NCI-H748 (cell line): ENCODE measurements around the gene SEMA3B.
A peak's percentile ranks its signal among the peaks of the same experiment; 100 is the strongest.
"Not testable (repeated sequence)": the region's sequence is repeated elsewhere in the genome, so short reads cannot be mapped to it uniquely, and the experiment has no call there.

Experiments
- DNase-seq: peaks from one replicate; lab custom pipeline; 2025; ENCODE audit not compliant: unreplicated experiment; lab: John Stamatoyannopoulos, UW

Gene SEMA3B

DNA sequence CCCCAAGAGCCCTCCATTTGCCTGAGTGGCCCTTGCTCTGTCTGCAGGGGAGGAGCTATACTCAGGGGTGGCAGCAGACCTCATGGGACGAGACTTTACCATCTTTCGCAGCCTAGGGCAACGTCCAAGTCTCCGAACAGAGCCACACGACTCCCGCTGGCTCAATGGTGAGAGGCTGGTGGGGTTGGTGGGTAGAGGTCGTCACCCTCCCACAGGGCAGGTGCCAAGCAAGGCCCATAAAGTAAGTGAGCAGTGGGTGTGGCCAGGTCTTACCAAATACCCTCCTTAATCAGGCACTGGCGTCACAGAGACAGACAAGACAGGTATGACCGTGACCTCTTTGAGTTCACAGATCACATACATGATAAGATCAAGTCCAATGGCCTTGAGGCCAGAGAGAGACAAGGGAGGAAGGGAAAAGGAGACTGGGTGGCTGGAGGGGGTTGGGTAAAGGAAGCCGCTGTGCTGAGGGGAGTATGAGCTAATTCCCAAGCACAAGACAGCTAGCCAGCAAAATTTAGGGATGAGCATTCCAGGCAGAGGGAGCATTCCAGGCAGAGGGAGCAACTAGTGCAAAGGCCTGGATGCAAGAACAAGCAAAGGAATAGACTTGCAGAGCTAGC is 2.5 kb downstream of the SEMA3B start:
- DNase-seq = no peak

DNA sequence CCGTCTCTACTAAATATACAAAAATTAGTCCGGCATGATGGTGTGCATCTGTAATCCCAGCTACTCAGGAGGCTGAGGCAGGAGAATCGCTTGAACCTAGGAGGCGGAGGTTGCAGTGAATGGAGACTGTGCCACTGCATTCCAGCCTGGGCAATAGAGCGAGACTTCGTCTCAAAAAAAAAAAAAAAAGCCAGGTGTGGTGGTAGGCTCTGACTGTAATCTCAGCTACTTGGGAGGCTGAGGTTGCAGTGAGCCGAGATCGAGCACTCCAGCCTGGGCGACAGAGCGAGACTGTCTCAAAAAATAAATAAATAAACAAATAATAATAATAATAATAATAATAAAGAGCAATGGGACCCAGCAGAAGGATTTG is 3.6 kb downstream of the SEMA3B start:
- not testable (repeated sequence) for DNase-seq

DNA sequence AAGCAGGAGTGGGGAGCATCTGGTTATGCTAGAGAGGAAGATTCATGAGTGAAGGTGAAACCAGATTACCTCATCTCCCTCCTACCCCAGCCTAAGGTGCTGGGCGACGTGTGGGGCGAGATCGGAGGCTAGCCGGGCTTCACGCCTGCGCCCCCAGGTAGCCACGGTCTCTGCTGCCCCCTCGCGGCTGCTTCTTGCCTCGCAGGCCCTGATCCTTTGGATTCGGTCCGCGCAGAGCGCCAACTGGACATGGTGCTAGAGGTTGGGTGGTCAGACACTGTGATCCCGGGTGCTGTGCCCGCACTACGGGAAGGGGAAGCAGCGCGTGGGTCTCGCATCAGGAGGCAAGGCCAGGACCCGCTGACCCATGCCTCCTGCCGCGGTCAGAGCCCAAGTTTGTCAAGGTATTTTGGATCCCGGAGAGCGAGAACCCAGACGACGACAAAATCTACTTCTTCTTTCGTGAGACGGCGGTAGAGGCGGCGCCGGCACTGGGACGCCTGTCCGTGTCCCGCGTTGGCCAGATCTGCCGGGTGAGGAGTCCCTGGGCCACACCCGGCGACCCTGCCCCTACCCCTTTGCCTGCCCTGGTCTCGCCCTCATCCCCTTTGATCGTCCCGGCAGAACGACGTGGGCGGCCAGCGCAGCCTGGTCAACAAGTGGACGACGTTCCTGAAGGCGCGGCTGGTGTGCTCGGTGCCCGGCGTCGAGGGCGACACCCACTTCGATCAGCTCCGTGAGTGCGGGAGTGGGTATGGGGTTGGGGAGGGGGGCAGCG is 4.2 kb downstream of the SEMA3B start:
- DNase-seq = peak; percentile 73

DNA sequence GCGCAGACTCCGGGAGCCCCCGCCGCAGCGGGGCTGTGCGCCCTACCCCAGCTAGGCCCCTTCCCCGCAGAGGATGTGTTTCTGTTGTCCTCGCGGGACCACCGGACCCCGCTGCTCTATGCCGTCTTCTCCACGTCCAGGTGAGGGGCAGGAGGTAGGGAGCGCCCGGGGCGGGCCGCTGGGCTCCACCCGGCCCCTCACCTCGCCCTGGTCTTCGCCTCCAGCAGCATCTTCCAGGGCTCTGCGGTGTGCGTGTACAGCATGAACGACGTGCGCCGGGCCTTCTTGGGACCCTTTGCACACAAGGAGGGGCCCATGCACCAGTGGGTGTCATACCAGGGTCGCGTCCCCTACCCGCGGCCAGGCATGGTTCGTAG is 4.7 kb downstream of the SEMA3B start:
- no peak for DNase-seq

DNA sequence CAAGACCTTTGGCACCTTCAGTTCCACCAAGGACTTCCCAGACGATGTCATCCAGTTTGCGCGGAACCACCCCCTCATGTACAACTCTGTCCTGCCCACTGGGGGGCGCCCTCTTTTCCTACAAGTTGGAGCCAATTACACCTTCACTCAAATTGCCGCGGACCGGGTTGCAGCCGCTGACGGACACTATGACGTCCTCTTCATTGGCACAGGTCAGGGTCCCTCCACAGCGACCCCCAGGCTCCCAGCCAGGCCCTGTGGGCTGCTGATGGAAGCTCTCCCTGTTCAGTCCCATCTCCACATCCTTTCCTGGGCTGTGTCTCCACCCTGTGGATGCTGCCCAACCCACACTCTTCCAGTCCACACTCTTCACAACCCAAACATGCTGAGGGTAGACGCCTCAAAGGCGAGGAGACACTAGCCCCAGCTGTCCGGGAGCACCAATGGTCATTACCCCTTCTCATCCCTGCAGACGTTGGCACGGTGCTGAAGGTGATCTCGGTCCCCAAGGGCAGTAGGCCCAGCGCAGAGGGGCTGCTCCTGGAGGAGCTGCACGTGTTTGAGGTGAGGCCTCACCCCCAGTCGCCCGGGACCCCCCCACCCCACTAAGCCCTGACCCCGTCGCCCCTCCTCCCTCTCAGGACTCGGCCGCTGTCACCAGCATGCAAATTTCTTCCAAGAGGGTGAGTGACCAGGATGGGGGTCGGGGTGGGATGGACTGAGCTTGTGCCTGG is 5.6 kb downstream of the SEMA3B start:
- DNase-seq = peak; percentile 69

DNA sequence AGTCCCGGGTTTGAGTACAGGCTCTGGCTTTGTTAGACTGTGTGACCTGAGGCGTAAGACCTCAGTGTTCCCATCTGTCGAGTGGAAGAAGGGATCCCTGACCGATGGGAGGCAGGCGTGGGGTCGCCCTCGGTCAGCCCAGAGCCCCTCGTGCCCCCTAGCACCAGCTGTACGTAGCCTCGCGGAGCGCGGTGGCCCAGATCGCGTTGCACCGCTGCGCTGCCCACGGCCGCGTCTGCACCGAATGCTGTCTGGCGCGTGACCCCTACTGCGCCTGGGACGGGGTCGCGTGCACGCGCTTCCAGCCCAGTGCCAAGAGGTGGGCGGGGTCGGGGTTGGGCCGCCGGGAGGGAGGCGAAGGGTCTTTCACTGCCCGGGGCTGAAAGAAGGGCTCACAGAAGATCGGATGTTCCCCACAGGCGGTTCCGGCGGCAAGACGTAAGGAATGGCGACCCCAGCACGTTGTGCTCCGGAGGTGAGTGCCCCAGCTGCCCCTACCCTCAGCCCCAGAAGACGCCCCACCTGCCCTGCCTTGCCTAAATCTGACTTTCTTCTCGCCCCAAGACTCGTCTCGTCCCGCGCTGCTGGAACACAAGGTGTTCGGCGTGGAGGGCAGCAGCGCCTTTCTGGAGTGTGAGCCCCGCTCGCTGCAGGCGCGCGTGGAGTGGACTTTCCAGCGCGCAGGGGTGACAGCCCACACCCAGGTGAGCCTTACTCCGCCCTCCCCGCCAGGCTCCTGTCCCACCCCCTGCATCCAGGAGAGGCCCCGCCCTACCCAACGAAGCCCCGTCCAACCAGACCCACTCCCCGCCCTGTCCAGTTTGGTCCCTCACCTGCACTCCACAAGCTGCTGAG is 6.4 kb downstream of the SEMA3B start:
- DNase-seq = no peak

DNA sequence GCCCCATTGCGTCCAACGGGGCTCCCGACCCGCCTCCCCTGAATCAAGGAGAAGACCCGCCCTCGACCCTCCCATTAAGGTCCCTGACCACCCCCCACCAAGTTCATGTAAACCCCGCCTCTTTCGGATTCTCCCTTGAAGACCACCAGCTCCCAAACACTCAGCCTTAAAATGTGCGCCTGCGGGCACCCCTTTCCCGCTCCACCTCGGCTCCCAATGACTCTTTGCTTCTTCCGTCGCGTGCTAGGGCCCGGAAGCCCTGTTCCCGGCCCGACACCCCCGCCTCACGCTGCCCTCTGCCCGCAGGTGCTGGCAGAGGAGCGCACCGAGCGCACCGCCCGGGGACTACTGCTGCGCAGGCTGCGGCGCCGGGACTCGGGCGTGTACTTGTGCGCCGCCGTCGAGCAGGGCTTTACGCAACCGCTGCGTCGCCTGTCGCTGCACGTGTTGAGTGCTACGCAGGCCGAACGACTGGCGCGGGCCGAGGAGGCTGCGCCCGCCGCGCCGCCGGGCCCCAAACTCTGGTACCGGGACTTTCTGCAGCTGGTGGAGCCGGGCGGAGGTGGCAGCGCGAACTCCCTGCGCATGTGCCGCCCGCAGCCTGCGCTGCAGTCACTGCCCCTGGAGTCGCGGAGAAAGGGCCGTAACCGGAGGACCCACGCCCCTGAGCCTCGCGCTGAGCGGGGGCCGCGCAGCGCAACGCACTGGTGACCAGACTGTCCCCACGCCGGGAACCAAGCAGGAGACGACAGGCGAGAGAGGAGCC is 7.2 kb downstream of the SEMA3B start:
- no peak for DNase-seq

DNA sequence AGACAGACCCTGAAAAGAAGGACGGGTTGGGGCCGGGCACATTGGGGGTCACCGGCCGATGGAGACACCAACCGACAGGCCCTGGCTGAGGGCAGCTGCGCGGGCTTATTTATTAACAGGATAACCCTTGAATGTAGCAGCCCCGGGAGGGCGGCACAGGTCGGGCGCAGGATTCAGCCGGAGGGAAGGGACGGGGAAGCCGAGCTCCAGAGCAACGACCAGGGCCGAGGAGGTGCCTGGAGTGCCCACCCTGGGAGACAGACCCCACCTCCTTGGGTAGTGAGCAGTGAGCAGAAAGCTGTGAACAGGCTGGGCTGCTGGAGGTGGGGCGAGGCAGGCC is 7.8 kb downstream of the SEMA3B start:
- DNase-seq = no peak

DNA sequence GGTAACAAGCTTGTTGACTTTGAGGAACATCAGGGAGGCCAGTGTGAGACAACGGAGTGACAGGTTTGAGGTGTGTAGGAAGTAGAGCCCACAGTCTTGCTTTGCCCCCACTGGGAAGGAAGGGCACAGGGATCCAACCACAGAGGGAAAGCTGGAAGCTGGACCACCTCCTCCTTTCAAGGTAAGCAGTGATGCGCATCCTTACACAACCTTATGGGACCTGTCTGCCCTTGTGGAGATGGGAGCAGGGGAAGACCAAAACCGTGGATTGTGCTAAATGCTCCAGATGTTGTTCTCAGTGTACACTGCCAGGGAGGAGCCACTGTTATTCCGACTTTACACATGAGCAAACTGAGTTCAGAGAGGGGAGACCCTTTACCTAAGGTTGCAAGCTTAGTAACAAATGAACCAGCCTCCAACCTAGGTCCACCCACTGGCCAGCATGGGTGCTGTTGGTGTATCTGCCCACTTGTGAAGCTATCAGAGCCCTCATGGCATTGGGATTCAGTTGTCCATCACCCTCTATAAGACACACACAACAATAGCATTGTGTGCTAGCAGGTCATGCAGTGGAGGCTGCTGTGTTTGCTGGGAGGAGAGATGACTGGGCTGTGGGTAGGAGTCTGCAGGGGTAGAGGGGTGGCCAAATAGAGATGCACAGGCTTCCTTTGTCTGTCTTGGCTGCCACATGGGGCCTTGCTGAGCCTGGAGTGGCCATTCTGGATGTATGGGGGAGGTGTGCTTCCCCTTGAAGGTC is 9.4 kb downstream of the SEMA3B start:
- no peak for DNase-seq

DNA sequence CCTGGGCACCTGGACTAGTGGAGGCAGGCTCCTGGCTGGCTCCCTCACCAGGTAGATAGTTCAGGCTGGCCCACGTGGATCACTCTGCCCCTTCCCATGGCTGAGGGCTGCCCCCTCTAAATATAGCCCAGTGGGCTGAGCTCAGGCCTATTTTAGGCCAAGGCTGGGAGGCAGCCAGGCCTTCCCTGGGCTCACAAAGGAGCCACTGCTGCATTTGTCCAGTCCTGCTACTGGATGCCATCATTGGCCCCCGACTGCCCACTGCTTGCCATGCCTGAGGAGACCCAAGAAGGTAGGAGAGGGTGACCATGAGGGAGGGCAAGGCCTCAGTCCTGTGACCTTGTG is 9.9 kb downstream of the SEMA3B start, which contains the start of gene LSMEM2:
Gene LSMEM2, plus strand, starts transcription at position 208 of the 345 bp plus-strand sequence. Its CDS starts 27 bp downstream, at position 235.
- no peak for DNase-seq

DNA sequence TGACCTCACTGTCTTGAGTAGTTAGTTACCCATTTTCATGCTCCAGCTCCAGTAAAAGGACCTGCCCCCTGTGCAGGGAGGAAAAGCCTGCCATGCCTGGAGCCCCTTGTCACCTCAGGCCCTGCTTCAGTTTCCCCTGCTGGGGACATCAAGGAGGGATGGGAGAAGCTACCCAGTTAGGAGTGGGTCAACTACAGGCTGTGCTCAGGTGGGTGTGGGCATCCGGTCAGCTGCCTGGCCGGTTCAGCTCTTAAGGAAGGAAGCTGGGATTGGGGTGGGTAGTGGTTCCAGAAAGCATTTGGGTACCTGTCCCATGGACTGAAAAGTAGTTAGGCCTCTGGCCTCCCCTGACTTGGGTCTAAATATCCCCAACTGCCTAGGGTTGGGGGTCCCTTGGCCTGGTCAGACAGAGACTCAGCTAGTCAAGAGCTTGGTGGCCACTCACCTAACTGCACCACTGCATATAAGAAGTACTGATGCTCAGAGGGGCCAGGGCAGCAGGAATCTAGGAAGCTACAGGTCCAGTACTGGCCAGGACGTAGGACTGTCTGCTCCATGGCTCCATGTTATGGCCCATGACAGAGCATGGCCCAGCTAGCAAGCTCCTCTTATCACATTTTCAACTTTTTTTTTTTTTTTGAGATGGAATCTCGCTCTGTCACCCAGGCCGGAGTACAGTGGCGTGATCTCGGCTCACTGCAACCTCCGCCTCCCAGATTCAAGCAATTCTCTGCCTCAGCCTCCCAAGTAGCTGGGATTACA is 10.5 kb downstream of the SEMA3B start:
- DNase-seq = no peak

DNA sequence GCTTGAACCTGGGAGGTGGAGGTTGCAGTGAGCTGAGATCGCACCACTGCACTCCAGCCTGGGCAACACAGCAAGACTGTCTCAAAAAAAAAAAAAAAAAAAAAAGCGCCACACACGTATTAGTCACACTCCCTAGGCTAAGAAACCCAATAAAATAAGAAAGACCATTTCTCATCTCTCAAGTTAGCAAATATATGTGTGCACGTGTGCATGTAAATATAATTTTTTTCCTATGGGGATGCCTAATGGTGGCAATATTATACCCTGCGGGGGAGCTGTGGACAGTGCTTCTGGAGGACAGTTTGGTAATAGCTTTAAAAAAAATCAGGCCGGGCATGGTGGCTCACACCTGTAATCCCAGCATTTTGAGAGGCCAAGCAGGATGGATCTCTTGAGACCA is 15.2 kb downstream of the SEMA3B start:
- DNase-seq = not testable (repeated sequence)

DNA sequence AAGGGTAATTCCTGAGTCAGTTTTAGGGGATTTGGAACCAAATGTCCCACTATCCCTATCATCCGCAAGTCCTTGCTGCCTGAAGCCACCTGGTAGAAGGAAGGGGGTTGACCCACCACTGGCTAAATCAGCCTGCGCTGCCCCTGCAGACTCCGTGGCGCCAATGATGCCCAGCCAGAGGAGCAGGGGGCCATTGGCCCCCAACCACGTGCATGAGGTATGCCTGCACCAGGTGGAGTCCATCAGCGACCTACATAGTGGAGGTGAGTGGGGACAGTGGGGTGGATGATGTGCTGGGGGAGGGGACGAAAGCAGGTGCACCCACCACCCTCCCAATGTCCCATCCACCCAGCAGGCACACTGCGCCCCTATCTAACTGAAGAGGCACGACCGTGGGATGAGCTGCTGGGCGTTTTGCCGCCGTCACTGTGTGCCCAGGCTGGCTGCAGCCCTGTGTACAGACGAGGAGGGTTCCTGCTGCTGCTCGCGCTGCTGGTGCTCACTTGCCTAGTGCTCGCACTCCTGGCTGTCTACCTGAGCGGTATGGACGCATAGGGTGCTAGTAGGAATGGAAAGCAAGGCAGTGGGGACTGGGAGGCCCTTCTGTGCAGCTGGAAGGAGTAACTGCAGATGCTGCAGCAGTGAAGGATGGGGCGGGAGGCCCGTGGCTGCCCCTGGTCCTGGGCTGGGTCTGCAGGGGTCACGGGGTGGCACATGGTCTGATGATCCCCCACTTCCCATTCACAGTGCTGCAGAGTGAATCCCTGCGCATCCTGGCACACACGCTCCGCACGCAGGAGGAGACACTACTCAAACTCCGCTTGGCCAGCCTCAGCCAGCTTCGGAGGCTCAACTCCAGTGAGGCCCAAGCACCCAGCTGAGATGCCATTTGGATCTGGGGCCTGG is 17.6 kb downstream of the SEMA3B start:
- no peak for DNase-seq

DNA sequence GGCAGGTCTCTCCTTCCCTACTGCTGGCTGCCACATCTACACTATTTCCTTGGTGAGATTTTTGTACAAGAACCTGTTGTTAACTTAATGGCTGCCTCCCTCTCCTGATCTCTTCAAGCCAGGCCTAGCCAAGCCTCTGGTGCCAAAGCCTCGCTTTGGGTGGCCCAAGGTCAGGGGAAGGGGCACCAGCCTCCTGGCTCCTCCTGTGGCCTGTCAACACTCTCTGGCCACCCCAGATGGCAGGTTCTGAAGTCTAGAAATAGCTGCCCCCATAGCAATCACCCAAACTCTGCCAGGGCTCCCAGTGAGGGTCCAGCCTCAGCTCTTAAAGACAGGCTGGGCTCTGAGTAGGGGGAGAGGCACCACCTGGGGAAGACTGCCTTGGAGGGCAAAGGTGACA is 18.3 kb downstream of the SEMA3B start:
- no peak for DNase-seq

DNA sequence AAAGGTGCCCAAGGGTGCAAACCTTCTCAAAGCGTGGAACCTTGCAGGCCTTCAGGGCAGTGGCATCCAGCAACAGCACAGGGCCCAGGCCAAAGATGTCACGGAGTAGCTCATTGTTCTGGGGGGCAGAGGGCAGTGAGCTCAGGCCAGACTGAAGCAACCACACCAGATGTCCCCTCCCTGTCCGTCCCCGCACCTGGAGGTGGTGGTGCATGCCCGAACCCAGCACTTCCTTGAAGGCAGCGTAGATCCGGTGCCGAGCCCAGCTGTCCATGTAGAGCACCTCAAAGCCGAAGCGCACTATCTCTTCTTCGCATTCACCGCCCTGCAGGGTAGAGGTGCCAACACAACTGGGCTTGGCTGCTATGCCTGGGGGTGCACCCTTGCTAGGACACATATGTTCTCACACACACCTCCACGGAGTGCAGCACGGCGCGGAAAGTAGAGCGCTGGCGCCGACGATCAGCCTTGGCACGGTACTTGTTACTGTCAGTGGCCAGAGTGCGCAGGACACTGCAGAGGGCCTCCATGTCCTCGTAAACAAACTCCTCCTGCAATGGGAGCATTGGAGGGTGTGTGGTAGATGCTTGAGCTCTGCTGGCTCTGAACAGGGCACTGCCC is 19.6 kb downstream of the SEMA3B start:
- no peak for DNase-seq

DNA sequence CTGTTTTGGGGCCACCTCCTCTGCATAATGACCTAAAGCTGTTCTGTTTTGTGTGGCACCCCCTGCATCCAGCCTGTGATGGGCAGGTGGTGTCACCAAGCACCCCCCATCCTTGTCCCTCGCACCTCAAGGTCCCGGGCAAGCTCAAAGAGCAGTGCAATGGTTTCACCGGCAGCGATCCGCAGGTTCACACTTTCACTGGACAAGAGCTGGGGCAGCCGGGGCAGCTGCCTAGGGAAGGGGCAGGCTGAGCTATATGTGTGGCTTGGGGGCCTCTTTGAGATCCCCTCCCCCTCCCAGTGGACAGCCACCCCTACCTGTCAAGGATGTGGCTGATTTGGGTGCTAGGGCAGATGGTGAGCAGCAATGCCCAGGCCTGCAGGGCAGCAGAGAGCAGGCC is 20.2 kb downstream of the SEMA3B start:
- DNase-seq = no peak

DNA sequence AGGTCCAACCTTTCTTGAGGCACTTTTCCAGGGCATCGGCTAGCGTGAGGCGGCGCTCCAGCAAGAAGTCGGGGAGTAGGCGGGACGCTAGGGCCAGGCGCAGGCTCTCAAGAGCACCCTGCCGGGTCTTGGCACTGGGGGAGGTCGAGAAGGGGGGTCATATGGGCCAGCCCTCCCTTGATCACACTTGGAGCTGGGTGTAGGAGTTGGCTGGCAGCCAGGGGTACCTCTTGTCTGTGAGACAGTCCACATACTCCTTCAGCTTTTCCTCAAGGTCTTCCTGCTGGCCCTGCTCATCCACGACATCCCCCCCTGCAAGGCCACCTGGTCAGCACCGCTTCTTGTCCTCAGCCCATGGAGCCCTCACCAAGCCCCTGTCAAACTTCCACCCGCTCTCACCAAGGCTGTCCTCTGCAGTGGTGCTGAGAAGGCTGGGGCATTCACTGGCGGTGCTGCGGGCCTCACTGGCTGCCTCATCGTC is 21.3 kb downstream of the SEMA3B start:
- no peak for DNase-seq
